Measurements from ENCODE around the gene IRF2BPL. TPM values are rescaled to one million over a fixed set of nuclear protein-coding genes. Genes with fewer than 3 reads are reported as not detected.
"Not testable (repeated sequence)": the region's sequence is repeated elsewhere in the genome, so short reads cannot be mapped to it uniquely, and the experiment has no call there.

IRF2BPL gene
- polyA plus RNA-seq, 1 donor from 2014 or later = 2.6 TPM

- H3K27me3 Mint-ChIP-seq = no peaks in the 10 kb centered on the region
- no peaks in the 10 kb centered on the region for H3K36me3 Mint-ChIP-seq
- peak overlapping the region; percentile 97 to 99 (median 98) for H3K27ac Mint-ChIP-seq
- no peaks in the 10 kb centered on the region for H3K9me3 Mint-ChIP-seq
- peaks cover 32 to 45% (median 43%) of the 10 kb centered on the region in 3 donors for H3K4me1 Mint-ChIP-seq
- H3K4me3 Mint-ChIP-seq = peak overlapping the region; percentile 86 to 97 (median 95)
Observed at GRCh38 chr14:77032844-77033621, 4.5 kb upstream of the IRF2BPL start.

GRCh38 chr14:77032491-77032843, 4.0 kb upstream of the IRF2BPL start:
- Mint-ChIP-seq H3K9me3 (no peaks in the 10 kb centered on the region), H3K4me3 (peak overlapping the region; percentile 58 to 96 (median 90)), H3K36me3 (no peaks in the 10 kb centered on the region), H3K27ac (peak overlapping the region; percentile 97 to 99 (median 98)), H3K4me1 (peaks cover 32 to 39% (median 38%) of the 10 kb centered on the region in 3 donors), H3K27me3 (no peaks in the 10 kb centered on the region)

- Mint-ChIP-seq H3K4me1 (peaks cover 32 to 34% (median 34%) of the 10 kb centered on the region in 3 donors), H3K4me3 (peak overlapping the region; percentile 58 to 94 (median 76)), H3K27me3 (no peaks in the 10 kb centered on the region)
Observed at GRCh38 chr14:77031759-77032490, 3.4 kb upstream of the IRF2BPL start.

GRCh38 chr14:77027538-77028383, 747 bp downstream of the IRF2BPL start:
- H3K36me3 Mint-ChIP-seq = peaks cover 4% of the 10 kb centered on the region
- peak overlapping the region; percentile 16 to 99 (median 98) for H3K27ac Mint-ChIP-seq
- H3K9me3 Mint-ChIP-seq = no peaks in the 10 kb centered on the region
- H3K4me3 Mint-ChIP-seq = peak overlapping the region; percentile 88 to 99 (median 96)
- peaks cover 18 to 32% (median 31%) of the 10 kb centered on the region in 3 donors for H3K4me1 Mint-ChIP-seq
- no peaks in the 10 kb centered on the region for H3K27me3 Mint-ChIP-seq

More at GRCh38 chr14:77031759-77032490, 3.4 kb upstream of the IRF2BPL start:
- H3K36me3 Mint-ChIP-seq = no peaks in the 10 kb centered on the region
- H3K9me3 Mint-ChIP-seq = no peaks in the 10 kb centered on the region
- H3K27ac Mint-ChIP-seq = peak overlapping the region; percentile 16 to 99 (median 98)

- peak overlapping the region; percentile 88 to 99 (median 92) for H3K4me3 Mint-ChIP-seq
- peaks cover 18 to 30% (median 27%) of the 10 kb centered on the region in 3 donors for H3K4me1 Mint-ChIP-seq
- H3K36me3 Mint-ChIP-seq = peaks cover 4% of the 10 kb centered on the region
- H3K27me3 Mint-ChIP-seq = no peaks in the 10 kb centered on the region
- peak overlapping the region in 2 of 3 donors; percentile 16 to 99 for H3K27ac Mint-ChIP-seq
- no peaks in the 10 kb centered on the region for H3K9me3 Mint-ChIP-seq
Observed at GRCh38 chr14:77026930-77027537, 1.5 kb downstream of the IRF2BPL start.

GRCh38 chr14:77026166-77026929, 2.2 kb downstream of the IRF2BPL start:
- H3K4me1 Mint-ChIP-seq = peaks cover 18 to 30% (median 27%) of the 10 kb centered on the region in 3 donors

GRCh38 chr14:77025744-77026165, 2.8 kb downstream of the IRF2BPL start:
- peaks cover 4% of the 10 kb centered on the region for H3K36me3 Mint-ChIP-seq
- no peaks in the 10 kb centered on the region for H3K27me3 Mint-ChIP-seq
- H3K4me1 Mint-ChIP-seq = peaks cover 18 to 30% (median 25%) of the 10 kb centered on the region in 3 donors
- peak overlapping the region in 2 of 4 donors; percentile 21 to 84 for H3K4me3 Mint-ChIP-seq
- H3K27ac Mint-ChIP-seq = peak overlapping the region in 1 of 3 donors; percentile 92
- H3K9me3 Mint-ChIP-seq = no peaks in the 10 kb centered on the region

More at GRCh38 chr14:77026166-77026929, 2.2 kb downstream of the IRF2BPL start:
- Mint-ChIP-seq H3K27ac (peak overlapping the region in 1 of 3 donors; percentile 68), H3K27me3 (no peaks in the 10 kb centered on the region), H3K9me3 (no peaks in the 10 kb centered on the region), H3K4me3 (peak overlapping the region; percentile 12 to 83 (median 64)), H3K36me3 (peaks cover 4% of the 10 kb centered on the region)

- H3K4me3 Mint-ChIP-seq = peak overlapping the region; percentile 17 to 84 (median 30)
- H3K9me3 Mint-ChIP-seq = no peaks in the 10 kb centered on the region
- H3K27me3 Mint-ChIP-seq = no peaks in the 10 kb centered on the region
- peaks cover 4% of the 10 kb centered on the region for H3K36me3 Mint-ChIP-seq
- H3K4me1 Mint-ChIP-seq = peaks cover 17 to 27% (median 23%) of the 10 kb centered on the region in 3 donors
- H3K27ac Mint-ChIP-seq = peak overlapping the region; percentile 13 to 92 (median 87)
Observed at GRCh38 chr14:77024171-77024691, 4.3 kb downstream of the IRF2BPL start.

GRCh38 chr14:77023001-77023996, 5.2 kb downstream of the IRF2BPL start:
- Mint-ChIP-seq H3K27ac (peak overlapping the region in 2 of 3 donors; percentile 68 to 87), H3K9me3 (no peaks in the 10 kb centered on the region), H3K27me3 (no peaks in the 10 kb centered on the region), H3K4me1 (peaks cover 9 to 20% (median 17%) of the 10 kb centered on the region in 3 donors), H3K4me3 (peak overlapping the region in 1 of 4 donors; percentile 73), H3K36me3 (peaks cover 4% of the 10 kb centered on the region)

GRCh38 chr14:77022236-77022852, 6.2 kb downstream of the IRF2BPL start:
- Mint-ChIP-seq H3K27me3 (no peaks in the 10 kb centered on the region), H3K4me3 (peak overlapping the region in 2 of 4 donors; percentile 3 to 73), H3K36me3 (peaks cover 4% of the 10 kb centered on the region), H3K27ac (peak overlapping the region in 2 of 3 donors; percentile 35 to 87), H3K9me3 (no peaks in the 10 kb centered on the region), H3K4me1 (peaks cover 9 to 20% (median 17%) of the 10 kb centered on the region in 3 donors)

GRCh38 chr14:77021424-77021823, 7.1 kb downstream of the IRF2BPL start:
- Mint-ChIP-seq H3K4me3 (peak overlapping the region in 1 of 4 donors; percentile 20), H3K27ac (peak overlapping the region in 1 of 3 donors; percentile 87), H3K4me1 (peaks cover 9 to 20% (median 17%) of the 10 kb centered on the region in 3 donors)
- H3K9me3 Mint-ChIP-seq, H3K36me3 Mint-ChIP-seq, H3K27me3 Mint-ChIP-seq: not testable (repeated sequence)

GRCh38 chr14:77018785-77019184, 9.7 kb downstream of the IRF2BPL start:
- Mint-ChIP-seq H3K4me3 (no peak overlapping the region), H3K27ac (no peak overlapping the region), H3K9me3 (no peaks in the 10 kb centered on the region), H3K36me3 (no peaks in the 10 kb centered on the region), H3K4me1 (peaks cover 0 to 7% (median 3%) of the 10 kb centered on the region in 3 donors), H3K27me3 (no peaks in the 10 kb centered on the region)

All from IgD-negative memory B cell (primary cell).